Limb (tissue), 2 donors: ENCODE results near the gene CERT1.

ENCODE experiments used
- DNase-seq, 2 donors: peaks; one replicate each; pipeline ENCODE4 v3.0.0-alpha.2; 2016; ENCODE audit errors: extremely low spot score in 2 of 2

Gene CERT1

DNA sequence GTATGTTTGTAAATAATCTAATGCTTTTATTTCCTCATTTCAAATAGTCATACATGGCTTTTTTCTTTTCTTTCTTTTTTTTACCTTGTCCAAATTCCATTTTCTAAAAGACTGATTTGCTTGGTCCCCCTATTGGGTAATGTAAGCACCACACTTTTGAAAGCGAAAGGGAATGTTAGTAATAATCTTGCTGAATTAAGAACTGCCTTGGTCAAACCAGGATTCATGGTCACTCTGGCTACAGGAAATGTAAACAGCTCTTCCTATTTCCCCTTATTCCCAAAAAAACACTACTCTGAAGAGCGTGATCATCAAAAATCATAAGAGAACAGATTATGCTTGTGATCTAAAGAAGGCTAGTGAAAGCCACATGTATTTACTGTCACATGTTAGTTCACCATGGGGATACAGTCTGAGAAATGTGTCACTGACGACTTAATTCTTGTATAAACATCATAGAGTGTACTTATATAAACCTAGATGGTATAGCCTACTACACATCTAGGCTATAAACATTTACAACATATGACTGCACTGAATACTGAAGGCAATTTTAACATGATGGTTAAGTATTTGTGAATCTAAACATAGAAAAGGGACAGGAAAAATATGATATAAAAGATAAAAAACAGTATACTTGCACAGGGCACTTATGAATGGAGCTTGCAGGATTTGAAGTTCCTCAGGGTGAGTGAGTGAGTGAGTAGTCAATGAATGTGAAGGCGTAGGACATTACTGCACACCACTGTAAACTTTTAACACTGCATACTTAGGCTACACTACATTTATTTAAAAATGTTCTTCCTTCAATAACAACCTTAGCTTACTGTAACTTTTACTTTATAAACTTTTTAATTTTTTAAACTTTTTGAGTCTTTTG, 99.1 kb downstream of the CERT1 start:
- DNase-seq: no peak

GRCh38 chr5:75405296-75405695, 106.1 kb downstream of the CERT1 start:
- DNase-seq: no peak

DNA sequence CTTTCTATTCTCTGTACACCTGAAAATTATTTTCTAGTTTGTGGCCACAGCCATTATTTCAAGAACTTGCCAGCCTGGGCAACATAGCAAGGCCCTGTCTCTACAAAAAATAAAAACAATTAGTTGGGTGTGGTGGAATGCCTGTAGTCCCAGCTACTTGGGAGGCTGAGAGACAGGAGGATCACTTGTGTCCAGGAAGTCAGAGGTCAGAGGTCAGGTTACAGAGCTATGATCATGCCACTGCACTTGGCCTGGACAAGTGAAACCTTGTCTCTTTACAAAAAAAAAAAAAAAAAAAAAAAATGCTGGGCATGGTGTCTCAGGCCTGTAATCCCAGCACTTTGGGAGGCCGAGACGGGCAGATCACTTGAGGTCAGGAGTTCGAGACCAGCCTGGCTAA, 116.2 kb downstream of the CERT1 start:
- no peak for DNase-seq

DNA sequence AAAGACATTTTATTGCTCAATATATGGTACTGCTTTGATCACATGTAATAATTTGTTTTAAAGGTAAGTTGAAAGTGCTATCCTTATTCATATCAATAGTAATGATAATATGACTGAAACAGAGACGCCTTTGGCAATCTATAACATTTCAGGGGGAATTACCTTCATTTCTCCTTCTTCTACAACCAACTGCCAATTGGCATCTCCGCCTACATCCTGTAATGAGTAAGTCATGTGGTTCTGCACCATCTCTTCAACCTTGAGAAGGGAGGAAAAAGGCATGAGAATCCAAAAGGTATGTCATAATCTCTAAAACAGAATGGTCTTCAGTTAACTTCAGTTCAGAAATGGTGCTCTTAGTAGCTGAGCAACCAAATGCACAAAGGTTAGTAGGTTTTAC, 122.0 kb downstream of the CERT1 start:
- no peak for DNase-seq

DNA sequence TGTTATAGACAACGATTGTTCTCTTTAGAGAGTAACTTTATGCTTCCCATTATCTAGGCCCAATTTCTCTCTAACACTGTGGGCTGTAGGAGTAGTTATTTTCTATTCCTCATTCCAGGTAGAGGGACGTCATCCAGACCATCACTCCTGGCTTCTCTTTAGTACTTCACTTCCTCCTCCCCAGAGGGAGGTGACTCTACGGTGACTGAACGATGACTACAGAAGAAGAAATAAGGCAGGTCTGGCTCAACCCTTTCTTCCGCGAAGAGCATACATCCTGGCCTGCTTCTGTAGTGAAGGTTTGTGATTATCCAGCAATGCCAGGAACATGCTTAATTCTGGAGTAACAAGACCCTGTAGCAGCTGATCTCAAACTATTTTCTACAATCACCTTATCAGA, 123.6 kb downstream of the CERT1 start:
- no peak for DNase-seq

DNA sequence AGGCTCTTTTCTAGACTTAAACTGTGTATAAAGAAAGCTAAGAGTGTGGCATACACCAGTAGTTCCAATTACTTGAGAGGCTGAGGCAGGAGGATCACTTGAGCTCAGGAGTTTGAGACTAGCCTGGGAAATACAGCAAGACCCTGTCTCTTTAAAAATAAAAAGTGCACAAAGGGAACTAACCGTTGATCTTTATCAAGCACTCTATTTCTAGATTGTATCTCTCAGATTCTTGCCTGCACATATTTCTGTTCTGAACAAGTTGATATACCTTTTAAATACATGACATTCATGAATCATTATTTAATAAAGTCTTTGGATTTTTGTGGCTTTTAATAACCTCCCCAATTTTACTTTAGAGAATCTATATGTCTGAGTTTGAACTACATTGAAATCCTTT, 127.2 kb downstream of the CERT1 start:
- DNase-seq: no peak

DNA sequence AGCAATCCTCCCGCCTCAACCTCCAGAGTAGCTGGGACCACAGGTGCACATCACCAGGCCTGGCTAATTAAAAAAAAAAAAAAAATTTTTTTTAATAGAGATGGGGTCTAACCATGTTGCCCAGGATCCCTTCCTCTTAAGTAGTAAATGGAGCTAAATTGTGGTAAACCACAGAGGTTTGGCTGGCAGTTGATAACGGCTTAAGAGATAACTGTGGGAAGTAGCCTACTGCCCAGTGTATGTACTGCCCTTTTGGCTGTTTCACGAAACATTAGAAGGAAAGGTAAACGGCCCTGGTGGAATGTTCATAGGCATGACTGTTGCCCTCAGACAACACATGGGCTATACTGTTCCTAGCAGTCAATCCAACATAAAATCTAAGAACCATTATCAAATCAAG, 130.0 kb downstream of the CERT1 start:
- DNase-seq: no peak

DNA sequence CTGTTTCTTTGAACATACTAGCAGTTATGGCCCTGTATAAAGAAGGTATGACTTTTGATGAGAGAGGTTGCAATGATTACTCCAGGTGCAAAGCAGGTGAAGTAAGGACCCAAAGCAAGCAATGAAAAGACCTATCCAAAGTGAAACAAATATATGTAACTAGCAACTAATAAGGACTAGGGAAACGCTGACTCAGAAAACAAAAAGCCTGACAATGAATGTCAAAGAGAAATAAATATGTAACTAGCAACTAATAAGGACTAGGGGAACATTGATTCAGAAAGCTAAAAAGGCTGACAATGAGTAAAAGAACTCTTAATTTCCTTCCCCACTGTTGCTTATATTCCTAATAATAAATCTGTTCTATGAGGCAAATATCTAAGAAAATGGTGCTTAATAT, 131.3 kb downstream of the CERT1 start:
- no peak for DNase-seq

- DNase-seq: no peak
These were observed 136.0 kb downstream of the CERT1 start for GRCh38 chr5:75375414-75375813.

DNA sequence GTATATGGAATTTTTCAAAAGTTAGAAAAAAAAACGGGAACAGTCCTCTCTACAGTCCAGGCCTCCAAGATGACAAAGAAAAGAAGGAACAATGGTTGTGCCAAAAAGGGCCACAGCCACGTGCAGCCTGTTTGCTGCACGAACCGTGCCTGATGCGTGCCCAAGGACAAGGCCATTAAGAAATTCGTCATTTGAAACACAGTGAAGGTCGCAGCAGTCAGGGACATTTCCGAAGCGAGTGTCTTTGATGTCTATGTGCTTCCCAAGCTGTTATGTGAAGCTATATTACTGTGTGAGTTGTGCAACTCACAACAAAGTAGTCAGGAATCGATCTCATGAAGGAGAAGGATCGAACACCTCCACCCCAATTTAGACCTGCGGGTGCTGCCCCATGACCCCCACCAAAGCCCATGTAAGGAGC, 137.0 kb downstream of the CERT1 start:
- no peak for DNase-seq

DNA sequence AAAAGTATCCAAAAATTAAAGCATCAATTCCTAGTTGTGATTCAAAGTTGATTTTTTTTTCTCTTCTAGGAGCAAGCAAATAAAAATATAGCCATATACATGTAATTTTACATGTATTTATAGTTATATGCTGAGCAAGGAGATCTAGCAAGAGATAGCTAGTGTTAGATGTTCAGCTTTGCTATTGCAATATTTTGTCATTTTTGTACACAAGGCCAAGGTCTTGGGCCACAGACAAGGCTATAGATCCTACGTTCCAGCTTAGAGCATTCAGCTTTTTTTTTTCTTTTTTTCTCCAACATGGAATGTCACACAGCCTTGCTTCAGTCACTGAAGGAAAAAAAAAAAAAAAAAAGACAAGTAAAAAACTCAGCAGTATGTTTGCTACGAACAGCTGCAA, 137.6 kb downstream of the CERT1 start:
- DNase-seq: no peak

GRCh38 chr5:75368391-75368790, 143.0 kb downstream of the CERT1 start:
- no peak for DNase-seq

- DNase-seq: no peak
These were observed 144.0 kb downstream of the CERT1 start for GRCh38 chr5:75367401-75367800.

DNA sequence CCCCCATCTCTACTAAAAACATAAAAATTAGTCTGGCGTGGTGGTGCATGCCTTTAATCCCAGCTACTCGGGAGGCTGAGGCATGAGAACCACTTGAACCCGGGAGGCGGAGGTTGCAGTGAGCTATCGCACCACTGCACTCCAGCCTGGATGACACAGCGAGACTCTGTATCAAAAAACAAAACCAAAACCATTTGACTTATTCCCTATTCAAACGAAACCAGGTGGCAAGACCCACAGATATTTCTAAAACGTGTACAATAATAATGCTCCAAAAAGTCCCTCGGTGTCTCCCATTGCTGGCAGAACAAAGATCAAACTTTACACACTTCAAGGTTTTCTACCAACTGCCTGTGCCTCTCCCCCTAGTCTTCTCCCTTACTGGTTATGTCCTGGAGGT, 144.6 kb downstream of the CERT1 start:
- DNase-seq: no peak

DNA sequence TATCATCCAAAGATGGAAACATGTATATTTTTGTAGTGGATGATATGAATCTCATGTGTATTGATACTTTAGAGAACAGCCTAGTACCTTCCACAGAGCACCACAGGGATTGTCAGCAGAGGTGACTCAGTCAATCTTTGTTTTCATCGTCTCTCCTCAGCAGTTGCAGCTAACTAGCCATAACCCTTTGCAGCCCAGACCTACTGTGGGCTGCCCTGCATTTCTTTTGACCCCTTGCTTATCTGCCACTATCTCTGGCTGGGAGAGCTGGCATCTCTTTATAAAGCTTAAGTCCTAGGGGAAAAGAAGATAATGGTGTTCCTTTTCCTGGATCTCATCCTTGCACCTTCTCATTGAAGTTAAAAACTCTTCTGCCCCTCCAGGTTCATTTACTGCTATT, 145.7 kb downstream of the CERT1 start:
- DNase-seq: no peak

DNA sequence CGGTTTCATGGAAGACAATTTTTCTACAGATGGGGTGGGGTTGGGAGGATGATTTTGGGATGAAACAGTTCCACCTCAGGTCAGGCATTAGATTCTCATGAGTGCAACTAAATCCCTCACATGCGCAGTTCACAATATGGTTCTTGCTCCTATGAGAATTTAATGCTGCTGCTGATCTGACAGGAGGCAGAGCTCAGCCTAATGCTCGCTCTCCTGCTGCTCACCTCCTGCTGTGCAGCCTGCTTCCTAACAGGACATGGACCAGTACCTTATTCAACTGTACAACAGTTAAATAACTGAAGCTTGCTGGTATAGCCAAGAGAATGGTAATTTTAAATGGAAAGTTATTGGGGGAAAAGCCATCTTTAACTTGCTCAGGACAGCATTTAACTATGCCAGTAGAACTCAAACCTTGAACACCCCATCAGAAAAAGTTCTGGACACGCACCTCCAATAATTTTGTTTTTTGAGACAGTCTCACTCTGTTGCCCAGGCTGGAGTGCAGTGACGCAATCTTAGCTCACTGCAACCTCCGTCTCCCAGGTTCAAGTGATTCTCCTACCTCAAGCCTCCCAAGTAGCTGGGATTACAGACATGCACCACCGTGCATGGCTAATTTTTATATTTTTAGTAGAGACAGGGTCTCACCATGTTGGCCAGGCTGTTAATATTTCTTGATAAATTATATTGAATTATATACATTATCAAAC, 146.7 kb downstream of the CERT1 start:
- DNase-seq: no peak

DNA sequence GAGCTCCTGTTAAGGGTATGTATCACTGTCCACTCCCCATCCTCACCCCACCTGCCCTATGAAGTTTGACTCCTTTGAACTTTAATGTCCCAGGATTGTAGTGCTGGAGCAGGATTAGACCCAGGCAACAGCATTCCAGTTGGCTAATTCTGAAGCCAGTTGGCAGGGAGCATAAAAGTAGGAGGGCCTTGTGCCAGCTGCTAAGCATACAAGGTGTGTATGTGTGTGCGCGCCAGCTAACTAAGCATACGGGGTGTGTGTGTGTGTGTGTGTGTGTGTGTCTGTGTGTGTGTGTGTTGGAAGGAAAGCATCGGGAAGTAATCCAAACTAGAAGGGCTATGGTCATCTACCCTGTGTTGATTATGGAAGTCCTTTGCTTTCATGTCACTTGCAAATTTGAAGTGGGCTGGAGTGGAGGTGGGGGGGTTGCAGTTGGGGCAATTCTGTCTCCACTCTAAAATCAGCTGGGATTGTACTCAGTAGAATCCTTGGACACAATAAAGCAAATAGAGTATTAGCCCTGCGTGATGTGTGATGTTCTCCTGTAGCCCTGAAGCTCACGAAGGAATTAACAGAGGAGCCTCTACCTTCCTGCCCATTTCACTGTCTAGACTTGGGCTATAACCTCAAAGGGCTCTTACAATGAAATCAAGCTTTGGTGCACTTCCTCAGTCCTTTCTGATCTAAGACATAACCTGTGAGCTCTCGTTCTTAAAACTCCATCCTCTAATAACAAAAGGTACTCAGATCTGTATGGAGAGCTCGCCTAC, 147.5 kb downstream of the CERT1 start:
- peak; percentile 16 to 41 for DNase-seq

DNA sequence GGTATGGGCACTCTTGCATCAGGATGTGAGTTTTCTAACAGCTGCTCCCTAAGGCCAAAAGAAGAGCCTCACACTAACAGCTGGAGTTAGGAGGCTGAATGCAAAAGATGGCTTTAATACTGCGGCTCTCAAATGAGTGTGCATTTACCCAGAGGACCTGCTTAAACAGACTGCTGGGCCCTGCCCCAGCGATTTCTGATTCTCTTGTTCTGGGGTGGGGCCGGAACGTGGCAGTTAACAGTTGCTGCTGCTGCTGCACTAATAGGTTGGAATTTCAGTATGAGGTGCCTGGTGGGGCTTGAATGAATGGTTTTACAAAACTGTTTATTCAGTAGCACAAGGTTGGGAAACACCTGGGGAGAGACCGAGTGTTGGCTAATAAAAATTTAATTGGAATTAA, 148.3 kb downstream of the CERT1 start:
- peak in 1 of 2 donors; percentile 26 for DNase-seq

DNA sequence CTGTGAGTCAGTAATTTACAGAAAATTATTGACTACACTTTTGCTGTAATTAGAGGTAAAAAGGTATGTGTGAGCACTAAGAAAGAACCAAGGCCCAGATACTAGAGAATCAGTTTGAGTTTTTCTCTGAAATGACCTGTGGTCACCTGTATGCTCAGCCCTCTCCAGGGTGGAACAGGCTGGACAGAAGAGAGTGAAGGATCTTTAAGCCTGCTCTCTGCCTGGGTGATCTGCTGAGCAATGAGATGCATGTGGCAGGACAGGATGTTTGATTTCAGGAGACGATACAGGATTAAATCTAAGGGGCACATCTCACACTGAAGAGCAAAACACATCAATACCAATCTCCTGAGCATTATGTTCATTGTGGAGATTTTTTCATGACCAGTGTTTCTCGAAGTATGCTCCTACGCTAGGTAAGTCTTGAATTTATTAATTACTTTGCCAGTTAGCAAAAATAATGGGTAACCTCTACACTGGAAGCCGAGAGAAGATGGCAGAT, 148.9 kb downstream of the CERT1 start:
- no peak for DNase-seq

DNA sequence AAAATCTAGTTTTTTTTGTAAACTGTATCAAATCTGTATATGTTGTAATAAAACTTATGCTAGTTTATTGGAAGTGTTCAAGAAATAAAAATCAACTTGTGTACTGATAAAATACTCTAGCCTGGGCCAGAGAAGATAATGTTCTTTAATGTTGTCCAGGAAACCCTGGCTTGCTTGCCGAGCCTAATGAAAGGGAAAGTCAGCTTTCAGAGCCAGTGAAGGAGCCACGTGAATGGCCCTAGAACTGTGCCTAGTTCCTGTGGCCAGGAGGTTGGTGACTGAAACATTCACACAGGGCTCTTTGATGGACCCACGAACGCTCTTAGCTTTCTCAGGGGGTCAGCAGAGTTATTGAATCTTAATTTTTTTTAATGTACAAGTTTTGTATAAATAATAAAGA, 150.1 kb downstream of the CERT1 start:
- DNase-seq: no peak

DNA sequence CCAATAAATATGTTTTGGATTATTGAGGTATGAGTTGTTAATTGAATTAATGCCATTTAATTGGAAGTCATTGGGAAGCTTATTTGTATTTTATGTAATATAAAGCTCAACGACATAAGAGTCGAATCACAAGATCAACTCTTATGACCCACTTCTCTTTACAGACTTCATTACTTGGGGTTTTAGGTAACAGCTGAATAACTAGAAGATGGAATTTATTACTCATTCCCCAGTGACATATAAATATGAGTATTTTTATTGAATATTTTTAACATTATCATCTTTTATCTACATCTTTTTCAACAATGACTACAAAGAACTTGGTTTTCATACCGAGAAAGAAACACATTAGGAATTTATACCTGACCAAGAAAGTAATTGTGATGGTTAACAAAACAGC, 153.3 kb downstream of the CERT1 start:
- DNase-seq: no peak

- no peak for DNase-seq
These were observed 154.7 kb downstream of the CERT1 start for GRCh38 chr5:75356719-75357118.
